ENCODE measurements around the gene ZNF492. TPM values are rescaled to one million over a fixed set of nuclear protein-coding genes. Genes with fewer than 3 reads are reported as not detected.
"Not testable (repeated sequence)": the region's sequence is repeated elsewhere in the genome, so short reads cannot be mapped to it uniquely, and the experiment has no call there.

Gene ZNF492
- total RNA-seq, 4 donors from 2014 or later = under 0.01 to 0.78 (median 0.32) TPM

- Histone ChIP-seq H3K4me3 (no peak overlapping the region), H3K9me3 (peaks cover 0 to 18% (median 0%) of the 10 kb centered on the region in 4 donors), H3K4me1 (peaks cover 0 to 25% (median 0%) of the 10 kb centered on the region in 4 donors), H3K27me3 (peaks cover 0 to 3% of the 10 kb centered on the region in 2 donors), H3K36me3 (no peaks in the 10 kb centered on the region), H3K27ac (peak overlapping the region; percentile 46 to 85 (median 64))
- no peak for TF ChIP-seq EP300 (IDR thresholded peaks at IDR 0.05)
- no peak for TF ChIP-seq CTCF (IDR thresholded peaks at IDR 0.05)
- no peak for TF ChIP-seq POLR2A (IDR thresholded peaks at IDR 0.05)
- DNase-seq (ENCODE audit: low spot score in 2 of 2) = no peak
- 44 to 58% methylated on average over 16 of the region's 16 CpGs for WGBS, 2 donors
These were observed 10.3 kb upstream of the ZNF492 start for GRCh38 chr19:22623841-22624221.

GRCh38 chr19:22625266-22626035 is 8.7 kb upstream of the ZNF492 start:
- H3K27me3 ChIP-seq = peaks cover 0 to 3% of the 10 kb centered on the region in 2 donors
- TF ChIP-seq POLR2A (IDR thresholded peaks at IDR 0.05) = no peak
- no peak for TF ChIP-seq CTCF (IDR thresholded peaks at IDR 0.05)
- no peak for TF ChIP-seq EP300 (IDR thresholded peaks at IDR 0.05)
- H3K27ac ChIP-seq = no peak overlapping the region
- DNase-seq (ENCODE audit: low spot score in 2 of 2) = no peak
- peaks cover 0 to 8% (median 0%) of the 10 kb centered on the region in 4 donors for H3K9me3 ChIP-seq
- H3K4me1 ChIP-seq = peaks cover 0 to 10% (median 0%) of the 10 kb centered on the region in 4 donors
- WGBS, 2 donors = 62 to 77% methylated on average over 8 of the region's 8 CpGs
- no peaks in the 10 kb centered on the region for H3K36me3 ChIP-seq
- no peak overlapping the region for H3K4me3 ChIP-seq

DNA sequence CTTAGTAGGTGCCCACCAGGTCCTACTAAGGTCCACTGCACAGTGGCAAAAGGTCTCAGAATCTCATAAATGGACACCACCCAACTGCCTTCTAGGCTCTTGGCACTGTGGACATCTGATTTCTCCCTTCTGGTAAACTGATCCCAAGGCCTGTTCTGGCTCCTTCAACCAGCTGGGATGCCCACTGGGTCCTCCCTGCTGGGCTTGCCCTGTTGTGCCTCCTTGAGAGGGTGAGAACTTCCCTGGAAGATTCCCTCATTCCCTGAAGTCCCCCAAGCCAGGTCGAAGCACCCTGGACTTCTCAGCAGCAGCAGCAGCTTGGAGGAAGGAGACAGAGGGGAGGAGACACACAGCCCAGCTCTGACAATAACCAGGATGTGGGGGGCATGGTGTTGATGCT is 6.6 kb upstream of the ZNF492 start:
- Histone ChIP-seq H3K36me3 (no peaks in the 10 kb centered on the region), H3K27ac (no peak overlapping the region), H3K27me3 (no peaks in the 10 kb centered on the region), H3K4me3 (no peak overlapping the region), H3K4me1 (peaks cover 0 to 8% (median 0%) of the 10 kb centered on the region in 4 donors), H3K9me3 (peaks cover 0 to 8% (median 0%) of the 10 kb centered on the region in 4 donors)
- 50 to 81% methylated on average over 1 of the region's 1 CpG for WGBS, 2 donors
- no peak for DNase-seq (ENCODE audit: low spot score in 2 of 2)
- TF ChIP-seq POLR2A (IDR thresholded peaks at IDR 0.05) (no peak), EP300 (IDR thresholded peaks at IDR 0.05) (no peak)

DNA sequence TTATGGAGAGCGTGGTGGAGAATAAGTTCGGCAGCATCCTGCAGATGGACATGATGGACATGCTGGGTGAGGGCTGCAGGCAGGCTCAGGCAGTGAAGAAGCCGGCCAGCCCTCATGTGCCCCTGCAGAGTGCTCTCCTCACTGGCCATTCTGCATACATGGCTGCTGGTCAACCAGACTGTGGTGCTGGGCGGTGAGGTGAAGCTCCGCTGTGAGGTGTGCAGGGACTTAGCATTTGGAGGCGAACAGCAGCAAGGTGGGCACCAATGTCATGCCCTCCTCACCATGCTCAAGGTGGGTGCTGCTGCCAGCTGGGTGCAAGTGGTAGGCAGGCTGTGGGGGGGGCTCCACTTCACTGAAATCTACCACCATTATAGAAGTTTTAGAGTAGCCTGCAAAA is 5.7 kb upstream of the ZNF492 start:
- WGBS, 2 donors = 96% methylated on average over 6 of the region's 6 CpGs
- Histone ChIP-seq H3K4me1 (peaks cover 0 to 1% (median 0%) of the 10 kb centered on the region in 4 donors), H3K9me3 (peaks cover 0 to under 1% (median 0%) of the 10 kb centered on the region in 4 donors), H3K4me3 (no peak overlapping the region), H3K36me3 (no peaks in the 10 kb centered on the region), H3K27me3 (no peaks in the 10 kb centered on the region), H3K27ac (no peak overlapping the region)
- TF ChIP-seq CTCF (IDR thresholded peaks at IDR 0.05) = no peak
- no peak for TF ChIP-seq POLR2A (IDR thresholded peaks at IDR 0.05)
- TF ChIP-seq EP300 (IDR thresholded peaks at IDR 0.05) = no peak
- no peak for DNase-seq (ENCODE audit: low spot score in 2 of 2)

DNA sequence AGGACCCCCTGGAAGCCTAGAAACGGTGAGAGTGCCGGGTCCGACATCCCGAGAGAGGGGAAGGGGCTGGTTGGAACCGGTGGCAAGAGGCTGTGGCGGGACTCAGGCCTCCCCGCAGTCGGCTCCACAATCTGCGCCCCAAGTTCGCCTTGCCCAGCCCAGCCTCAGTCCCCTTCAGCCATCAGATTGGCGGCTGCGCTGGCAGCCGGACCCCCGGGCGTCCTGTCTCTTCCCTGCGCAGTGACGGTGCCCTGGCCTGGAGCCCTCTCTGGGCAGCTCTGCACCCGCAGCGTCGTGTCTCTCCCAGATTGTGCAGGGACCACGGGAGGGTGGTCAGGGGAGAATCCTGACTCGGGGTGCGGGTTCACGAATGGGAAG is 315 bp downstream of the ZNF492 start:
- Histone ChIP-seq H3K36me3 (no peaks in the 10 kb centered on the region), H3K27ac (no peak overlapping the region), H3K4me3 (peak overlapping the region; percentile 26 to 74 (median 53)), H3K27me3 (no peaks in the 10 kb centered on the region), H3K9me3 (peaks cover 0 to 20% (median 0%) of the 10 kb centered on the region in 4 donors), H3K4me1 (peaks cover 0 to 8% (median 2%) of the 10 kb centered on the region in 4 donors)
- WGBS, 2 donors = 0 to 2% methylated on average over 12 to 17 of the region's 24 CpGs
- TF ChIP-seq EP300 (IDR thresholded peaks at IDR 0.05) = no peak
- no peak for TF ChIP-seq CTCF (IDR thresholded peaks at IDR 0.05)
- TF ChIP-seq POLR2A (IDR thresholded peaks at IDR 0.05) = no peak
- no peak for DNase-seq (ENCODE audit: low spot score in 2 of 2)

DNA sequence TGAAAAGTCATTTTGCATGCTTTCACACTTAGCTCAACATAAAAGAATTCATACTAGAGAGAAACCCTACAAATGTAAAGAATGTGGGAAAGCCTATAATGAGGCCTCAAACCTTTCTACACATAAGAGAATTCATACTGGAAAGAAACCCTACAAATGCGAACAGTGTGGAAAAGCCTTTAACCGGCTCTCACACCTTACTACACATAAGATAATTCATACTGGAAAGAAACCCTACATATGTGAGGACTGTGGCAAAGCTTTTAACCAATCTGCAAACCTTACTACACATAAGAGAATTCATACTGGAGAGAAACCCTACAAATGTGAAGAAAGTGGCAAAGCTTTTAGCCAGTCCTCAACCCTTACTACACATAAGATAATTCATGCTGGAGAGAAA is 51.4 kb downstream of the ZNF492 start:
- H3K9me3 ChIP-seq = peaks cover 0 to 83% (median 15%) of the 10 kb centered on the region in 4 donors
- not testable (repeated sequence) for H3K36me3 ChIP-seq; H3K4me1 ChIP-seq; H3K27me3 ChIP-seq; H3K27ac ChIP-seq; H3K4me3 ChIP-seq; DNase-seq (ENCODE audit: low spot score in 2 of 2)
- WGBS, 2 donors = 77 to 96% methylated on average over 2 of the region's 2 CpGs

GRCh38 chr19:22702661-22703060 is 68.5 kb downstream of the ZNF492 start:
- H3K27ac ChIP-seq; H3K27me3 ChIP-seq; H3K4me1 ChIP-seq; H3K4me3 ChIP-seq; DNase-seq (ENCODE audit: low spot score in 2 of 2); H3K36me3 ChIP-seq: not testable (repeated sequence)
- H3K9me3 ChIP-seq = peaks cover 0 to 57% (median 2%) of the 10 kb centered on the region in 4 donors
- 92 to 94% methylated on average over 6 to 8 of the region's 22 CpGs for WGBS, 2 donors

DNA sequence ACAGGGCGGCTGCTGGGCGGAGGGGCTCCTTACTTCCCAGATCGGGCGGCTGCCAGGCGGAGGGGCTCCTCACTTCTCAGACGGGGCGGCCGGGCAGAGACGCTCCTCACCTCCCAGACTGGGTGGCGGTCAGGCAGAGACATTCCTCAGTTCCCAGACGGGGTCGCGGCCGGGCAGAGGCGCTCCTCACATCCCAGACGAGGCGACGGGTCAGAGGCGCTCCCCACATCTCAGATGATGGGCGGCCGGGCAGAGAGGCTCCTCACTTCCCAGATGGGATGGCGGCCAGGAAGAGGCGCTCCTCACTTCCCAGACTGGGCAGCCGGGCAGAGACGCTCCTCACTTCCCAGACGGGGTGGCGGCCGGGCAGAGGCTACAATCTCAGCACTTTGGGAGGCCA is 69.0 kb downstream of the ZNF492 start:
- 86 to 92% methylated on average over 14 to 23 of the region's 28 CpGs for WGBS, 2 donors
- H3K27ac ChIP-seq; H3K36me3 ChIP-seq; H3K4me3 ChIP-seq; H3K27me3 ChIP-seq; DNase-seq (ENCODE audit: low spot score in 2 of 2); H3K4me1 ChIP-seq: not testable (repeated sequence)
- H3K9me3 ChIP-seq = peaks cover 0 to 60% (median 2%) of the 10 kb centered on the region in 4 donors
